GM23338 (cell line): Measurements from ENCODE around the gene SPECC1L. TPM values are rescaled to one million over a fixed set of nuclear protein-coding genes. Genes with fewer than 3 reads are reported as not detected.

ENCODE experiments used
- ATAC-seq: fragments of 200-7000 bp; cut with Tn5 transposase; 3 replicates; pipeline ENCODE4 v1.9.1; 2020
- DNase-seq: peaks from one replicate; pipeline ENCODE4 v3.0.0-alpha.2; 2015; ENCODE audit warnings: low spot score
- H2AFZ ChIP-seq: fragments of 200-600 bp; sonication (generic); 2 replicates; pipeline ENCODE4 v1.8.0; 2016; ENCODE audit warnings: antibody characterized with exemption, mild to moderate bottlenecking, moderate library complexity
- H3F3A ChIP-seq: fragments of 200-600 bp; sonication (generic); replicated peaks from 2 replicates; pipeline ENCODE4 v1.8.0; 2017; ENCODE audit warnings: antibody characterized with exemption, mixed run types, low read depth
- H3K27ac ChIP-seq: fragments of 200-600 bp; sonication (generic); 2 replicates; pipeline ENCODE4 v1.6.1; 2016; ENCODE audit warnings: low read depth
- H3K27me3 ChIP-seq: fragments of 200-600 bp; sonication (generic); 2 replicates; pipeline ENCODE4 v1.8.0; 2016; ENCODE audit warnings: mild to moderate bottlenecking, mixed run types, moderate library complexity; ENCODE audit not compliant: insufficient read depth
- H3K36me3 ChIP-seq: fragments of 200-600 bp; sonication (generic); 2 replicates; pipeline ENCODE4 v1.8.0; 2016; ENCODE audit warnings: mild to moderate bottlenecking; ENCODE audit not compliant: insufficient read depth
- H3K4me1 ChIP-seq: fragments of 200-600 bp; sonication (generic); 2 replicates; pipeline ENCODE4 v1.8.0; 2016; ENCODE audit warnings: mild to moderate bottlenecking, moderate library complexity; ENCODE audit not compliant: insufficient read depth
- H3K4me2 ChIP-seq: fragments of 200-600 bp; sonication (generic); 2 replicates; pipeline ENCODE4 v1.7.1; 2017; ENCODE audit warnings: mixed run types
- H3K4me3 ChIP-seq: fragments of 200-600 bp; sonication (generic); 2 replicates; pipeline ENCODE4 v1.6.1; 2016; ENCODE audit warnings: mixed run types
- H3K79me2 ChIP-seq: fragments of 200-600 bp; sonication (generic); replicated peaks from 2 replicates; pipeline ENCODE4 v1.8.0; 2017; ENCODE audit warnings: mild to moderate bottlenecking; ENCODE audit not compliant: insufficient read depth
- H3K9me2 ChIP-seq: fragments of 200-600 bp; sonication (generic); 2 replicates; pipeline ENCODE4 v1.8.0; 2017; ENCODE audit not compliant: insufficient read depth
- H4K20me1 ChIP-seq: fragments of 200-600 bp; sonication (generic); replicated peaks from 2 replicates; pipeline ENCODE4 v1.8.0; 2017; ENCODE audit warnings: mild to moderate bottlenecking; ENCODE audit not compliant: insufficient read depth
- H3K27ac Mint-ChIP-seq: 2 replicates; pipeline ENCODE4 v1.8.0; 2020; ENCODE audit warnings: inconsistent platforms, mild to moderate bottlenecking, moderate library complexity, mixed read lengths
- H3K27me3 Mint-ChIP-seq: 3 replicates; pipeline ENCODE4 v1.8.0; 2022; ENCODE audit warnings: low read depth, mild to moderate bottlenecking, moderate library complexity, mixed read lengths, inconsistent platforms; ENCODE audit not compliant: insufficient read depth, poor library complexity
- H3K36me3 Mint-ChIP-seq: 3 replicates; pipeline ENCODE4 v1.8.0; 2021; ENCODE audit warnings: low read depth, mild to moderate bottlenecking, inconsistent platforms, moderate library complexity, mixed read lengths
- H3K4me1 Mint-ChIP-seq: 3 replicates; pipeline ENCODE4 v1.8.0; 2020; ENCODE audit warnings: mild to moderate bottlenecking, inconsistent platforms, mixed read lengths
- H3K4me3 Mint-ChIP-seq: 3 replicates; pipeline ENCODE4 v1.8.0; 2021; ENCODE audit warnings: moderate library complexity, mild to moderate bottlenecking, inconsistent platforms, mixed read lengths
- H3K9me3 Mint-ChIP-seq: 3 replicates; pipeline ENCODE4 v1.8.0; 2020; ENCODE audit warnings: moderate library complexity, mild to moderate bottlenecking, inconsistent platforms, mixed read lengths
- CREB1 ChIP-seq: fragments of 250-450 bp; sonication (Bioruptor Pico); IDR thresholded peaks from 2 replicates; pipeline ENCODE4 v1.5.0; 2020; ENCODE audit warnings: low read depth, mild to moderate bottlenecking, moderate library complexity
- CTCF ChIP-seq, 2 experiments: fragments of 200-600 bp in 1 of 2; sonication (generic) in 1 of 2; conservative IDR thresholded peaks; 2 replicates each; pipeline versions ENCODE4 v1.5.1 to v1.6.1; 2016 to 2017; ENCODE audit warnings: antibody characterized with exemption in 2 of 2, low read depth in 2 of 2, mild to moderate bottlenecking in 2 of 2, moderate library complexity in 1 of 2
- ETS1 ChIP-seq: IDR thresholded peaks from 2 replicates; pipeline ENCODE4 v1.6.1; 2016; ENCODE audit warnings: antibody characterized with exemption
- EZH2 ChIP-seq: fragments of 200-600 bp; sonication (generic); IDR thresholded peaks from one replicate; pipeline ENCODE4 v1.8.0; 2017; ENCODE audit warnings: antibody characterized with exemption, mild to moderate bottlenecking, low read depth; ENCODE audit not compliant: unreplicated experiment
- EZH2phosphoT487 ChIP-seq: fragments of 200-600 bp; sonication (generic); IDR thresholded peaks from one replicate; pipeline ENCODE4 v1.8.1; 2018; ENCODE audit warnings: antibody characterized with exemption; ENCODE audit not compliant: unreplicated experiment
- JUNB ChIP-seq: IDR thresholded peaks from one replicate; pipeline ENCODE4 v1.6.1; 2016; ENCODE audit warnings: antibody characterized with exemption; ENCODE audit not compliant: unreplicated experiment
- NANOG ChIP-seq: IDR thresholded peaks from 2 replicates; pipeline ENCODE4 v1.6.1; 2016; ENCODE audit warnings: antibody characterized with exemption, borderline replicate concordance
- POLR2AphosphoS5 ChIP-seq: IDR thresholded peaks from 2 replicates; pipeline ENCODE4 v1.6.1; 2016; ENCODE audit warnings: antibody characterized with exemption, low read depth
- REST ChIP-seq: IDR thresholded peaks from one replicate; pipeline ENCODE4 v1.6.1; 2018; ENCODE audit warnings: antibody characterized with exemption; ENCODE audit not compliant: unreplicated experiment
- STAT1 ChIP-seq: IDR thresholded peaks from one replicate; pipeline ENCODE4 v1.6.1; 2016; ENCODE audit warnings: antibody characterized with exemption; ENCODE audit not compliant: unreplicated experiment
- ZNF114 ChIP-seq: fragments of 250-450 bp; sonication (Bioruptor Pico); IDR thresholded peaks from 2 replicates; pipeline ENCODE4 v1.5.0; 2020; ENCODE audit warnings: mild to moderate bottlenecking, moderate library complexity
- ZNF331 ChIP-seq: fragments of 250-450 bp; sonication (Bioruptor Pico); IDR thresholded peaks from 2 replicates; pipeline ENCODE4 v1.5.0; 2020; ENCODE audit warnings: low read depth, mild to moderate bottlenecking, moderate library complexity
- ZNF462 ChIP-seq: fragments of 250-450 bp; sonication (Bioruptor Pico); IDR thresholded peaks from 2 replicates; pipeline ENCODE4 v1.5.0; 2020; ENCODE audit warnings: mild to moderate bottlenecking, moderate library complexity
- polyA plus RNA-seq: library from polyadenylated mRNA; unstranded; fragments of >200 nt; fragmentation: Nextera tagmentation; extraction: Ambion mirVana; gene quantifications from 2 replicates; pipeline ENCODE4 v1.2.1, GENCODE V29; 2016
- total RNA-seq: library from RNA; depleted of rRNA; stranded (reverse); fragments of >200 nt; shearing (Covaris generic); gene quantifications from 2 replicates; pipeline ENCODE4 v1.2.3, GENCODE V29; 2014

SPECC1L gene
- total and polyA plus RNA-seq, 2 experiments from 2014 or later: 24.3 to 44.7 TPM

- Histone ChIP-seq H3K27me3 (peaks cover 29% of the 10 kb centered on the region), H3K4me3 (no peak overlapping the region), H4K20me1 (no peaks in the 10 kb centered on the region), H2AFZ (no peak overlapping the region), H3K4me1 (peaks cover 5% of the 10 kb centered on the region; the same call in 1 of the 2 replicates), H3K27ac (no peak overlapping the region), H3K4me2 (no peak overlapping the region), H3K9me2 (no peaks in the 10 kb centered on the region), H3F3A (no peaks in the 10 kb centered on the region), H3K79me2 (no peaks in the 10 kb centered on the region), H3K36me3 (no peaks in the 10 kb centered on the region)
- no peak for ATAC-seq
- H3K4me3 Mint-ChIP-seq: no peak overlapping the region
- DNase-seq: no peak
- TF ChIP-seq ZNF462 (CRISPR knock-in tag) (no peak), NANOG (no peak), EZH2 (no peak), EZH2phosphoT487 (no peak), POLR2AphosphoS5 (no peak), STAT1 (no peak), ZNF114 (CRISPR knock-in tag) (no peak), CREB1 (no peak), REST (no peak), ETS1 (no peak), CTCF (conservative IDR thresholded peaks at IDR 0.05; ENCODE audit: low read depth in 2 of 2) (no peak), JUNB (no peak), ZNF331 (CRISPR knock-in tag) (no peak)
- H3K27ac Mint-ChIP-seq: no peak overlapping the region
- H3K27me3 Mint-ChIP-seq: peaks cover 40% of the 10 kb centered on the region
- H3K4me1 Mint-ChIP-seq: peaks cover 17% of the 10 kb centered on the region
- no peaks in the 10 kb centered on the region for H3K9me3 Mint-ChIP-seq
- no peaks in the 10 kb centered on the region; the same call in 2 of the 3 replicates for H3K36me3 Mint-ChIP-seq
These were observed 155.8 kb downstream of the SPECC1L start for GRCh38 chr22:24426436-24426835.
